SK-N-SH (cell line): ENCODE data around the gene TET2. TPM values are rescaled to one million over a fixed set of nuclear protein-coding genes. Genes with fewer than 3 reads are reported as not detected.

Experiments used
- CTCF ChIA-PET: fragments of 300-600, 350-600 bp; formaldehyde crosslinking; extraction: SDS; loops from one replicate; lab custom pipeline; 2021; lab: Yijun Ruan, JAX
- POLR2A ChIA-PET: fragments of 350-600 bp; sonication (Branson Sonifier 250); formaldehyde crosslinking; extraction: SDS; loops from one replicate; lab custom pipeline; 2020; ENCODE audit warnings: antibody characterized with exemption, inconsistent platforms; lab: Yijun Ruan, JAX
- DNase-seq: peaks from one replicate; pipeline ENCODE4 v3.0.0; 2012
- H2AFZ ChIP-seq: fragments of 200-600 bp; sonication (generic); 2 replicates; pipeline ENCODE4 v1.8.1; 2016; ENCODE audit warnings: antibody characterized with exemption, mild to moderate bottlenecking, low read depth
- H3F3A ChIP-seq: fragments of 200-600 bp; sonication (generic); replicated peaks from 2 replicates; pipeline ENCODE3; 2016; ENCODE audit warnings: antibody characterized with exemption, mild to moderate bottlenecking; ENCODE audit not compliant: insufficient read depth
- H3K27ac ChIP-seq, 2 experiments: fragments of 200-500 bp in 1 of 2; fragments of 200-600 bp in 1 of 2; sonication (Bioruptor generic) in 1 of 2; sonication (generic), shearing (Covaris generic) in 1 of 2; 2 replicates each; pipeline versions ENCODE4 v1.5.1 to v1.6.1; 2014 to 2016; ENCODE audit warnings: low read depth in 2 of 2, inconsistent platforms in 1 of 2, low read length in 1 of 2, mild to moderate bottlenecking in 1 of 2, mixed read lengths in 1 of 2
- H3K27me3 ChIP-seq: fragments of 200-600 bp; sonication (generic), shearing (Covaris generic); 2 replicates; pipeline ENCODE4 v1.6.1; 2016; ENCODE audit warnings: mixed run types; ENCODE audit not compliant: insufficient read depth
- H3K36me3 ChIP-seq, 2 experiments: fragments of 200-500 bp in 1 of 2; fragments of 200-600 bp in 1 of 2; sonication (Bioruptor generic) in 1 of 2; sonication (generic) in 1 of 2; replicated peaks in 1 of 2; 2 replicates each; pipeline versions ENCODE3 to v1.5.1; 2014 to 2016; ENCODE audit warnings: low read length in 1 of 2, mild to moderate bottlenecking in 1 of 2; ENCODE audit not compliant: insufficient read depth in 2 of 2, control insufficient read depth in 1 of 2
- H3K4me1 ChIP-seq, 2 experiments: fragments of 200-500 bp in 1 of 2; fragments of 200-600 bp in 1 of 2; sonication (Bioruptor generic) in 1 of 2; sonication (generic), shearing (Covaris generic) in 1 of 2; 2 replicates each; pipeline versions ENCODE4 v1.5.1 to v1.6.1; 2014 to 2016; ENCODE audit warnings: low read depth in 1 of 2, low read length in 1 of 2, mixed run types in 1 of 2; ENCODE audit not compliant: insufficient read depth in 2 of 2, control insufficient read depth in 1 of 2
- H3K4me2 ChIP-seq: fragments of 200-600 bp; sonication (generic), shearing (Covaris generic); 2 replicates; pipeline ENCODE4 v1.6.1; 2017; ENCODE audit warnings: mixed run types
- H3K4me3 ChIP-seq, 2 experiments: fragments of 200-500 bp in 1 of 2; fragments of 200-600 bp in 1 of 2; sonication (Bioruptor generic) in 1 of 2; sonication (generic), shearing (Covaris generic) in 1 of 2; 2 replicates each; pipeline versions ENCODE4 v1.5.1 to v1.8.1; 2014 to 2016; ENCODE audit warnings: low read depth in 2 of 2, inconsistent platforms in 1 of 2, low read length in 1 of 2, mild to moderate bottlenecking in 1 of 2, mixed read lengths in 1 of 2, moderate library complexity in 1 of 2
- H3K79me2 ChIP-seq: fragments of 200-600 bp; sonication (generic); 2 replicates; pipeline ENCODE4 v1.8.1; 2017; ENCODE audit warnings: mild to moderate bottlenecking; ENCODE audit not compliant: insufficient read depth
- H3K9ac ChIP-seq: fragments of 200-600 bp; sonication (generic); 2 replicates; pipeline ENCODE4 v1.6.1; 2017; ENCODE audit warnings: mixed run types
- H3K9me2 ChIP-seq: fragments of 200-600 bp; sonication (generic); 2 replicates; pipeline ENCODE4 v1.6.1; 2017; ENCODE audit warnings: mixed run types
- H3K9me3 ChIP-seq: fragments of 200-600 bp; sonication (generic); 2 replicates; pipeline ENCODE4 v1.6.1; 2017; ENCODE audit warnings: mixed run types, mild to moderate bottlenecking, moderate library complexity
- H4K20me1 ChIP-seq: fragments of 200-600 bp; sonication (generic); 2 replicates; pipeline ENCODE4 v1.6.1; 2017; ENCODE audit warnings: mild to moderate bottlenecking, mixed run types; ENCODE audit not compliant: insufficient read depth
- CHD2 ChIP-seq: fragments of 150-350 bp; IDR thresholded peaks from 2 replicates; pipeline ENCODE4 v1.6.1; 2018; ENCODE audit warnings: low read length; ENCODE audit not compliant: partially characterized antibody
- ELF1 ChIP-seq: IDR thresholded peaks from 2 replicates; pipeline ENCODE4 v1.4.0; 2012
- EP300 ChIP-seq, 2 experiments: IDR thresholded peaks; 2 replicates each; pipeline versions ENCODE4 v1.4.0 to v1.6.1; 2012; ENCODE audit warnings: borderline replicate concordance in 1 of 2, low read depth in 1 of 2, low read length in 1 of 2
- FOSL2 ChIP-seq: IDR thresholded peaks from 2 replicates; pipeline ENCODE4 v1.4.0; 2012; ENCODE audit warnings: low read depth, mild to moderate bottlenecking, moderate library complexity, borderline replicate concordance
- FOXJ3 ChIP-seq: sonication (generic); formaldehyde crosslinking; IDR thresholded peaks from 2 replicates; pipeline ENCODE4 v1.5.1; 2020; ENCODE audit warnings: mild to moderate bottlenecking, missing genetic modification reagents
- FOXM1 ChIP-seq: IDR thresholded peaks from 2 replicates; pipeline ENCODE4 v1.4.0; 2012; ENCODE audit warnings: low read depth, mild to moderate bottlenecking
- MXI1 ChIP-seq: IDR thresholded peaks from 2 replicates; pipeline ENCODE4 v1.6.1; 2012; ENCODE audit warnings: mild to moderate bottlenecking, low read depth, low read length, improper control_type of control experiment
- NFIC ChIP-seq: IDR thresholded peaks from 2 replicates; pipeline ENCODE4 v1.4.0; 2012; ENCODE audit warnings: borderline replicate concordance
- RAD21 ChIP-seq: IDR thresholded peaks from 2 replicates; pipeline ENCODE4 v1.6.1; 2012; ENCODE audit warnings: mild to moderate bottlenecking, low read length
- RCOR1 ChIP-seq: fragments of 150-350 bp; IDR thresholded peaks from 2 replicates; pipeline ENCODE4 v1.6.1; 2017; ENCODE audit warnings: antibody characterized with exemption, low read length
- RXRA ChIP-seq: IDR thresholded peaks from 2 replicates; pipeline ENCODE4 v1.4.0; 2012; ENCODE audit warnings: low read depth, mild to moderate bottlenecking, borderline replicate concordance
- SIN3A ChIP-seq: IDR thresholded peaks from 2 replicates; pipeline ENCODE4 v1.6.1; 2012; ENCODE audit warnings: low read depth, mild to moderate bottlenecking, low read length, moderate library complexity, borderline replicate concordance
- SMC3 ChIP-seq: IDR thresholded peaks from 2 replicates; pipeline ENCODE4 v1.6.1; 2012; ENCODE audit warnings: low read depth, low read length, improper control_type of control experiment
- TAF1 ChIP-seq: IDR thresholded peaks from 2 replicates; pipeline ENCODE4 v1.6.1; 2012; ENCODE audit warnings: low read depth, mild to moderate bottlenecking, low read length, moderate library complexity, borderline replicate concordance
- TCF12 ChIP-seq: IDR thresholded peaks from 2 replicates; pipeline ENCODE4 v1.4.0; 2012
- YY1 ChIP-seq: IDR thresholded peaks from 2 replicates; pipeline ENCODE4 v1.4.0; 2012; ENCODE audit warnings: low read depth, mild to moderate bottlenecking
- WGBS: methylation state at CpG from one replicate; pipeline ENCODE4 v1.1.6; 2017; ENCODE audit warnings: low lambda C conversion rate; 5-methylcytosine and 5-hydroxymethylcytosine counted together
- polyA plus RNA-seq, 3 experiments: library from polyadenylated mRNA; depleted of rRNA; stranded (reverse); fragments of >200 nt; gene quantifications; 2 replicates each; pipeline ENCODE4 v1.2.3, GENCODE V29; 2012
- TF ChIP-seq, protein P1 (sequence below): IDR thresholded peaks from 2 replicates; pipeline ENCODE4 v1.6.1; 2012; ENCODE audit warnings: mild to moderate bottlenecking, low read depth, low read length, moderate library complexity
- TF ChIP-seq, protein P2 (sequence below): IDR thresholded peaks from 2 replicates; pipeline ENCODE4 v1.4.0; 2012; ENCODE audit warnings: low read depth, borderline replicate concordance
- TF ChIP-seq, protein P3 (sequence below): fragments of 200-600 bp; sonication (generic); IDR thresholded peaks from 2 replicates; pipeline ENCODE4 v1.6.1; 2017; ENCODE audit warnings: antibody characterized with exemption, mild to moderate bottlenecking, moderate library complexity
- TF ChIP-seq, protein P4 (sequence below): IDR thresholded peaks from 2 replicates; pipeline ENCODE4; 2012
- TF ChIP-seq, protein P5 (sequence below): IDR thresholded peaks from 2 replicates; pipeline ENCODE4 v1.4.0; 2012; ENCODE audit warnings: low read depth

The TET2 gene
- polyA plus RNA-seq, 1 of the 3 experiments (the other 2 are of a cell fraction), result 3.5 TPM

DNA sequence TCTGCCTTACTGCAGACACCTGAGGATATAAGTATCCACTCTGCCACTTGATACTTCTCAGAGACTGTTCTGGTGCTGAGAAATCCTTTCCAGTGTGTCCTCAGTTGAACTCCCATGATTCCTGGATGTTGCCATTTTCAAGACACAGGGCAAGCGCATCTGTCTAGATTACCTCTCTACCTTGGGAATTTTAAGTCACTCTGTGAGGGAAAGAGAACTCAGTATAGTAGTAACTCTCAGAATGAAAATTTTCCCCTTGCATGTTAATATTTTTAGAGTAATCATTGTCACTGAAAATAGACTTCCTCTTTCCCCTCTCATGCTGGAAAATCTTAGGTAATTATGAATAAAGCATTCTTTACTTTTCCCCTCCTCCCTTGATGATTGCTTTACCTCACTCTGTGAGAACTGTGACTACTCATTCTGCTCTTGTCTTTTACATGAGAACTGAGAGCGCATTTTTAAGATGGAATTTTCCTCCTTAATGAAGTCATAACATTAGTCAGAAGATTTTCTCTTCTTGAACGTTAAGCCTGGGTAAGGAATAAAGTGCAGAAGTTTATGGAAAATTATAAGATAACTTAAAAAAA, 45.0 kb downstream of the TET2 start:
- peaks cover 3% of the 10 kb centered on the region; the same call in 1 of the 2 replicates for H4K20me1 ChIP-seq
- no peaks in the 10 kb centered on the region for H3K9me2 ChIP-seq
- no peaks in the 10 kb centered on the region for H3K27me3 ChIP-seq
- H3K79me2 ChIP-seq, result peaks cover 60% of the 10 kb centered on the region
- TF ChIP-seq RXRA (peak; percentile 60; the same call in 1 of the 2 replicates), TAF1 (no peak), TCF12 (peak; percentile 6; the same call in 1 of the 2 replicates), CHD2 (no peak), EP300 (IDR thresholded peaks at IDR 0.05; ENCODE audit: borderline replicate concordance in 1 of 2, low read depth in 1 of 2, low read length in 1 of 2) (no peak; a peak in 1 of 4 replicates), FOXJ3 (CRISPR knock-in tag) (no peak), SIN3A (no peak), FOXM1 (no peak), RAD21 (no peak), ELF1 (no peak), FOSL2 (0 out of 2 replicates have a peak, but pooled peaks have one; percentile 17), MXI1 (no peak), RCOR1 (no peak), NFIC (no peak), YY1 (no peak), SMC3 (no peak)
- TF ChIP-seq, protein P1, sequence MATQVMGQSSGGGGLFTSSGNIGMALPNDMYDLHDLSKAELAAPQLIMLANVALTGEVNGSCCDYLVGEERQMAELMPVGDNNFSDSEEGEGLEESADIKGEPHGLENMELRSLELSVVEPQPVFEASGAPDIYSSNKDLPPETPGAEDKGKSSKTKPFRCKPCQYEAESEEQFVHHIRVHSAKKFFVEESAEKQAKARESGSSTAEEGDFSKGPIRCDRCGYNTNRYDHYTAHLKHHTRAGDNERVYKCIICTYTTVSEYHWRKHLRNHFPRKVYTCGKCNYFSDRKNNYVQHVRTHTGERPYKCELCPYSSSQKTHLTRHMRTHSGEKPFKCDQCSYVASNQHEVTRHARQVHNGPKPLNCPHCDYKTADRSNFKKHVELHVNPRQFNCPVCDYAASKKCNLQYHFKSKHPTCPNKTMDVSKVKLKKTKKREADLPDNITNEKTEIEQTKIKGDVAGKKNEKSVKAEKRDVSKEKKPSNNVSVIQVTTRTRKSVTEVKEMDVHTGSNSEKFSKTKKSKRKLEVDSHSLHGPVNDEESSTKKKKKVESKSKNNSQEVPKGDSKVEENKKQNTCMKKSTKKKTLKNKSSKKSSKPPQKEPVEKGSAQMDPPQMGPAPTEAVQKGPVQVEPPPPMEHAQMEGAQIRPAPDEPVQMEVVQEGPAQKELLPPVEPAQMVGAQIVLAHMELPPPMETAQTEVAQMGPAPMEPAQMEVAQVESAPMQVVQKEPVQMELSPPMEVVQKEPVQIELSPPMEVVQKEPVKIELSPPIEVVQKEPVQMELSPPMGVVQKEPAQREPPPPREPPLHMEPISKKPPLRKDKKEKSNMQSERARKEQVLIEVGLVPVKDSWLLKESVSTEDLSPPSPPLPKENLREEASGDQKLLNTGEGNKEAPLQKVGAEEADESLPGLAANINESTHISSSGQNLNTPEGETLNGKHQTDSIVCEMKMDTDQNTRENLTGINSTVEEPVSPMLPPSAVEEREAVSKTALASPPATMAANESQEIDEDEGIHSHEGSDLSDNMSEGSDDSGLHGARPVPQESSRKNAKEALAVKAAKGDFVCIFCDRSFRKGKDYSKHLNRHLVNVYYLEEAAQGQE, result no peak
- TF ChIP-seq, protein P2, sequence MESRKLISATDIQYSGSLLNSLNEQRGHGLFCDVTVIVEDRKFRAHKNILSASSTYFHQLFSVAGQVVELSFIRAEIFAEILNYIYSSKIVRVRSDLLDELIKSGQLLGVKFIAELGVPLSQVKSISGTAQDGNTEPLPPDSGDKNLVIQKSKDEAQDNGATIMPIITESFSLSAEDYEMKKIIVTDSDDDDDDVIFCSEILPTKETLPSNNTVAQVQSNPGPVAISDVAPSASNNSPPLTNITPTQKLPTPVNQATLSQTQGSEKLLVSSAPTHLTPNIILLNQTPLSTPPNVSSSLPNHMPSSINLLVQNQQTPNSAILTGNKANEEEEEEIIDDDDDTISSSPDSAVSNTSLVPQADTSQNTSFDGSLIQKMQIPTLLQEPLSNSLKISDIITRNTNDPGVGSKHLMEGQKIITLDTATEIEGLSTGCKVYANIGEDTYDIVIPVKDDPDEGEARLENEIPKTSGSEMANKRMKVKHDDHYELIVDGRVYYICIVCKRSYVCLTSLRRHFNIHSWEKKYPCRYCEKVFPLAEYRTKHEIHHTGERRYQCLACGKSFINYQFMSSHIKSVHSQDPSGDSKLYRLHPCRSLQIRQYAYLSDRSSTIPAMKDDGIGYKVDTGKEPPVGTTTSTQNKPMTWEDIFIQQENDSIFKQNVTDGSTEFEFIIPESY, result no peak
- TF ChIP-seq, protein P3, sequence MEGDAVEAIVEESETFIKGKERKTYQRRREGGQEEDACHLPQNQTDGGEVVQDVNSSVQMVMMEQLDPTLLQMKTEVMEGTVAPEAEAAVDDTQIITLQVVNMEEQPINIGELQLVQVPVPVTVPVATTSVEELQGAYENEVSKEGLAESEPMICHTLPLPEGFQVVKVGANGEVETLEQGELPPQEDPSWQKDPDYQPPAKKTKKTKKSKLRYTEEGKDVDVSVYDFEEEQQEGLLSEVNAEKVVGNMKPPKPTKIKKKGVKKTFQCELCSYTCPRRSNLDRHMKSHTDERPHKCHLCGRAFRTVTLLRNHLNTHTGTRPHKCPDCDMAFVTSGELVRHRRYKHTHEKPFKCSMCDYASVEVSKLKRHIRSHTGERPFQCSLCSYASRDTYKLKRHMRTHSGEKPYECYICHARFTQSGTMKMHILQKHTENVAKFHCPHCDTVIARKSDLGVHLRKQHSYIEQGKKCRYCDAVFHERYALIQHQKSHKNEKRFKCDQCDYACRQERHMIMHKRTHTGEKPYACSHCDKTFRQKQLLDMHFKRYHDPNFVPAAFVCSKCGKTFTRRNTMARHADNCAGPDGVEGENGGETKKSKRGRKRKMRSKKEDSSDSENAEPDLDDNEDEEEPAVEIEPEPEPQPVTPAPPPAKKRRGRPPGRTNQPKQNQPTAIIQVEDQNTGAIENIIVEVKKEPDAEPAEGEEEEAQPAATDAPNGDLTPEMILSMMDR, result no peak
- TF ChIP-seq, protein P4, sequence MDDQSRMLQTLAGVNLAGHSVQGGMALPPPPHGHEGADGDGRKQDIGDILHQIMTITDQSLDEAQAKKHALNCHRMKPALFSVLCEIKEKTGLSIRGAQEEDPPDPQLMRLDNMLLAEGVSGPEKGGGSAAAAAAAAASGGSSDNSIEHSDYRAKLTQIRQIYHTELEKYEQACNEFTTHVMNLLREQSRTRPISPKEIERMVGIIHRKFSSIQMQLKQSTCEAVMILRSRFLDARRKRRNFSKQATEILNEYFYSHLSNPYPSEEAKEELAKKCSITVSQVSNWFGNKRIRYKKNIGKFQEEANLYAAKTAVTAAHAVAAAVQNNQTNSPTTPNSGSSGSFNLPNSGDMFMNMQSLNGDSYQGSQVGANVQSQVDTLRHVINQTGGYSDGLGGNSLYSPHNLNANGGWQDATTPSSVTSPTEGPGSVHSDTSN, result peak; percentile 16; the same call in 1 of the 2 replicates
- TF ChIP-seq, protein P5, sequence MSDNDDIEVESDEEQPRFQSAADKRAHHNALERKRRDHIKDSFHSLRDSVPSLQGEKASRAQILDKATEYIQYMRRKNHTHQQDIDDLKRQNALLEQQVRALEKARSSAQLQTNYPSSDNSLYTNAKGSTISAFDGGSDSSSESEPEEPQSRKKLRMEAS, result no peak
- H2AFZ ChIP-seq, result no peak overlapping the region
- H3F3A ChIP-seq, result peaks cover 44% of the 10 kb centered on the region
- DNase-seq, result no peak
- peak overlapping the region; percentile 50; the same call in 1 of the 2 replicates for H3K9ac ChIP-seq
- peak overlapping the region in 1 of 2 experiments; percentile 21; a peak in 3 of 4 replicates for H3K4me3 ChIP-seq
- H3K4me2 ChIP-seq, result peak overlapping the region; percentile 45
- H3K9me3 ChIP-seq, result no peaks in the 10 kb centered on the region
- 32% methylated on average over 3 of the region's 3 CpGs for WGBS
- ChIA-PET POLR2A (no interaction called here), CTCF (no interaction called here)
- peak overlapping the region; percentile 67 to 88 for H3K27ac ChIP-seq
- peaks cover 0 to 53% of the 10 kb centered on the region in 2 experiments for H3K4me1 ChIP-seq
- peaks cover 11% of the 10 kb centered on the region in 2 experiments for H3K36me3 ChIP-seq
